ENCODE data around the gene ASIC1.

ASIC1 gene

DNA sequence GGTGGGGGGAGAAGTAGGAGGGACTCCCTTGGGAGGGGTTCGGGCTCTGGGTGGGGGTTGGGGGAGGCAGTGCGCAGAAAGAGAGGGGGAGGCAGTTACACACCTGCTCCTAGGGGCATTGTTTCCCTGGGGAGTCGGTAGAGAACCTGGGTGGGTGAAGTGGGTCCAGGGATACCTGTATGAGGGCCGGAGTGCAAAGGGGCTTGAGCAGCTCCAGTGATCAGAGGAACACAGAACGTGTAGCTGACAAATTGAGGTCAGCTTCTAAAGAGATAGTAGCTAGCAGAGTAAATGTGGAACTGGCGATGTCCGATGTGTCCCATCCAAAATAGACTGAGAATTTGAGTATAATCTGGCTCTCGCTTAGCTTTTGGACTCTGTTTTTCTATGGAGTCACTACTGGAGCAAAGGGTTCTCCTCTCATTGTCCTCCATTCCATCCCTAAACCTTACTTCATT lies 28.2 kb downstream of the ASIC1 start:
- no peak for DNase-seq

DNA sequence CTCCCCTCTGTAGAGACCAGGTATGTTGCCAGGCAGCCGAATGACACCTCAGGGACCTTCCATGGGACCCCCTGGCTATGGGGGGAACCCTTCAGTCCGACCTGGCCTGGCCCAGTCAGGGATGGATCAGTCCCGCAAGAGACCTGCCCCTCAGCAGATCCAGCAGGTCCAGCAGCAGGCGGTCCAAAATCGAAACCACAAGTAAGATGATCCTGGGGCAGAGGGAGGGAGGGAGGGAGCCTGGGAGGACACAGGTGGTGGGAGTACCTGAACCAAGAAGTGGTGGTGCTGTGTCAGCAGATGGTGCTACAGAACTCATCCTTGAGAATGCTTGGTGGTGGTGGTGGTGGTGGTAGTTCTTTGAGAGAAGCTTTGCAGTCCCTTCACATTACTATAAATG lies 28.8 kb downstream of the ASIC1 start:
- no peak for DNase-seq

DNA sequence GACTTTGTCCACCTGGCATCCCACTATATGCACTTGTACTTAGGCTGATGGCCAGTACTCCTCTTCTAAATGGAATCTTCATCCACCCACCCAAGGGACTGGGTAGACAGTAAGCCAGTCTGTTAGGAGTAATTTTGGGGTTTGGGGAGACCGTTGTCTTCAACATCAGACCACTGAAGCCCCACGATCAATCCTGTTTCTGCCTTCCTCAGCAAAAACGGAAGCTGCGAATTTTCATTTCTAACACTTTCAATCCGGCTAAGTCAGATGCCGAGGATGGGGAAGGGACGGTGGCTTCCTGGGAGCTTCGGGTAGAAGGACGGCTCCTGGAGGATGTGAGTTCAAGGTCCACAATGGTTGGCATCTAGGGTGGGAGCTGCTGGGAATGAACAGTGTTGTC lies 29.8 kb downstream of the ASIC1 start:
- no peak for DNase-seq

DNA sequence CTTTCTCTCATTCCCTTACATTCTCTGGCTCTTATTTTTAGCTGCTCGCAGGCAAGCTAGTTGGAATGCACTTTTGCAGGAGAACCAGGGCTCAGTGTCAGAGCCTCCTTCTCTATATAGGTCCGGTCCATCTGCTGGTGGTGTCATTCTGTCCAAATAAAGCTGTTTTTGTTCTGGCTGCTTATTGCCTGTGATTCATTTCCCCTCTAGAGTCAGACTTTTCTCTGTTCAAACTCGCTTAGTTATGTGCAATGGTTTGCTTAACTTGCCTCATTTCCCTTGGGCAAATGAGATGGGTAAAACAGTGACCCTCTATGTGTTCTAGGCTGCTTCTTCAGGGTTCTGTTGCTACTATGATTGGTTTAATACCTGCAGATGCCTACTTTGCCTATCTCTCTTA lies 30.6 kb downstream of the ASIC1 start:
- DNase-seq, result no peak

DNA sequence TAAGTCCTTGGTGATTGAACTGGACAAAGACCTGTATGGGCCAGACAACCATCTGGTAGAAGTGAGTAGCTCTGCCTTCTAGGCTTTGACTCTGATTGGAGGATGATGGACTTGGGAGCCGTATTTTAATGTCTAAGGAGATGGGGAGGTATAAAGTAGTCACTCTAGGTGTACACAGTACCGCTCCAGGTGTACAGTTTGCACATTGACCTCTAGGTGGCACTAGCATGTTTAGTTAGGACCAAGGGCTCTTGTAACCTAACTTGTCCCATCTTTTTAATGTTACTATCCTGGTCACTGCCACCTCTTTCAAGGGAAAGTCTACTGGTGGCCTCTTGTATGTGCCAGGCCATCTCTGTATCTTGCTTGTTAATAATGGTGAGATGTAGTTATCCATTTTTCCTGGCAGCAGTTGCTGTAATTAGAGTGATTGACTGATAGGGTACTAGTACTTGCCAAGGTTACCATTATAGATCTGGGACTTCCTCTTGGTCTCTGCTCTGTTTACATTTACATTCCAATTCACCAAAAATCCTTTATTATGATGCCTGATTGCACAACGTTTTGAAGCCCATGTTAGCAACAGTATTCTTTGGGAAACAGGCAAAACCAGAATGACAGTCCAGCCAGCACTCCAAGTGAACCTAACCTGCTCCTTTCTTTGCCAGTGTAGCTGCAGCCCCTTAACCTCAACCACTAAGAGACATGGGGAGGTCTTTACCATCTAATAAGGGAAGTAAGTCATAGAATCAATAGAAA lies 31.4 kb downstream of the ASIC1 start:
- DNase-seq, result peak; percentile 46

DNA sequence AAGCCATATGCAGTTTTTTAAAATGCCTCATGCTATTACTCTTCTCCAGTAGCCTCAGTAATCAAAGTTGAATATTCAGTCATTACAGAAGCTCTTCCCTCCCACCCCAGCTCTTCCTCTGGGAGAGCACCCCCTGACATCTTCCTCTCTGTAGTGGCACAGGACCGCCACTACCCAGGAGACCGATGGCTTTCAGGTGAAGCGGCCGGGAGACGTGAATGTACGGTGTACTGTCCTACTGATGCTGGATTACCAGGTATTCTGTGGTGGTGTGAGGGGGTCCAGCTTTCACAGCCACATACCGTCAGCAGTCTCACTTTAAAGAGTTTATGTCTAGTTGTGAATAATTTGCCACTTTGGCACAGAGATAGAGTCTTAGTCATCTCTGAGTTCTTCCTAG lies 32.3 kb downstream of the ASIC1 start:
- DNase-seq, result no peak

DNA sequence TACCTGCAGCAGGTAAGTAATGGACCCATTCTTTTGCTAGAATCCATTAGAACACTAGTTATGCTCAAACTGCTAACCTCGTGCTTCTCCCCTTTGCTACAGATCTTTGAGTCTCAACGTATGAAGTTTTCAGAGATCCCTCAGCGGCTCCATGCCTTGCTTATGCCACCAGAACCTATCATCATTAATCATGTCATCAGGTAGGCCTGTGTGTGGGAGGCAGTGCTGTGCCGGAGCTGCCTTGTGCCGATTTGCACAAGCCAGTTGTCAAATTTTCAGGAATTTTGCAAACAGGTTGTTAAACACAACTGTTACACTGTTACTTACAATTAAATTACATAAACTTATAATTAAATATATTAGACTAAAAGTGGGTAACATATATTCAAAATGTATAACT lies 33.0 kb downstream of the ASIC1 start:
- no peak for DNase-seq

DNA sequence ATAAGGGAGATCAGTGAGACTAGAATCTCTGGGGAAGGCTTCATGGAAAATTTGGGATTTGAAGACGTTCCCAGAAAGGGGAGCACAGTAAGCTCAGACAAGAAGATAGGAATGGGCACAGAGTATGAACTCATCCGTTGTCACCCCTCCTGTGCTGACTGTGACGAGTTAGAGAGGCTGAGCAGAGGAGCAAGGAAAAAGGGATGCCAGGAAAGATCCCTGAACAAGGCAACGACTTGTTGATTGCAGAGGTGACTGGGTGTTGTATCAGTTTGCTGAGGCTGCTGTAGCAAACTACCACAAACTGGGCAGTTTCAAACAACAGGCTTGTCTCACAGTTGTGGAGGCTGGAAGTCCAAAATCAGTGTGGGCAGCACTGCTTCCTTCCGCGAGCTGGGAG lies 40.6 kb downstream of the ASIC1 start:
- no peak for DNase-seq

DNA sequence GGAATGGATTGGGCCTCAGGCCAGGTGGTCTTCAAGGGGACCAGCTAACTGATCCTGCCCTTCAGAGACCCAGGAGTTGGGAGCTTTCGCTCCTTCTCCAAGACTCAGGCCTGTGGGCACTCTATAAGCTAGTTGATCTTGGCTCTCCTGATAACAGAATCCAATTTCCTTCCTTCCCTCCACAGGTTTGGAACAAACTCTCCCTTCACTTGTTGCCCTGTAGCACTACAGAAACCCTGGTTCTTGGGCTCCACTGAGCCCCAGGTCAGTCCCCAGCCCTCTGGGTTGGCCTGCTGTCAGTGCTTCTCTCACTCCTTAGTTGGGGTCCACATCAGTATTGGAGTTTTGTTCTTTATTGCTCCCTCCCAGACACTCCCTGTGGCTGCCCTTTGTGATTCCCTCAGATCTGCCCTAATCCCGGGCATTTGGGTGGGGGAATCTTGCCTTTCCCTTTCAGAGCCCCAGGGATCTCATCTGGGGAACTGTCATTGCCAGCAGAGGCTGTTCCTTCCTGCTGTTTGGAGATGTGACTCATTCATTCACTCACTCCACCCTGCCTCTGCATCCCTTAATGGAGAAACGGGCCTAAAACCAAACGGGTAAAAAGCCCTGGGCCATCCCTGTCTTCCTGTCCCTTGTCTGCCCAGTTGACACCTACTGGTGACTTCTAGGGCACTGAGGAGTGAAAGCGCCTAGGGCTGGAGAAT lies 42.1 kb downstream of the ASIC1 start:
- no peak for DNase-seq

DNA sequence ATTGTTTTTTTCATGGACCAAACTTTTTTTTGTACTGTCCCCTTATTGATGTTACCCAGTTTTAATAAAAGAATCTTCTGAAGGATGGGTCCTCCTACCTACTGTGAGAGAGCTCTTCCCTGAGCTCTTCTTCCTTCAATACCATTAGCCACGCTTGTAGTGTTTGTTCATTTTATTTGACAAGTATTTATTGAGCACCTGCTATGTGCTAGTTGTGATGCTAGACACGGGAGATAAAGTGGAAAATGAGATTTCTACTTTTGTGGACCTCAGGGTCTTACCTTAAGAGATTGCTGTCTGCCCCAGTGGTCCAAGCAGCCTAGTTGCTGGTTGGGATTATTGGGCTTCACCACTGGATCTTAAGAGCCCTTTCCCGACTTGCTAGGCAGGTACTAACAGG lies 43.2 kb downstream of the ASIC1 start:
- DNase-seq, result no peak

DNA sequence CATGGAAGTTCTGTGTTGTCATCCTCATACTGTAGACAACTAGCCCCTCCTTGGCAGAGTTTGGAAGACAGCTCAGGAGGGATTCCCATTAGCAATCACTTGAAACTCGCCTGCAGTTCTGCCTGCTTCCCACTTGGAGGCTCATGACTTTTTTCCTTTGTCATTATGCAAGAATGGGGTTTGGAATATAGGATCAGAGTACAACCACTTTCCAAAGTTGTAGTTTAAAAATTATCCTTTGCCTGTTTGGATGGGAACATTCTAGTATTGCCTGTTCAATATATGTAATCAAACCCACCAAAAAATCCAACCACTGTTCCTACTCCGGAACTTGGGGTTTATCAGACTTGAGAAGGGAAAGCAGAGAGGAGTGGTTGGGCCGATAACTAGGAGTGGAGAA lies 44.3 kb downstream of the ASIC1 start:
- no peak for DNase-seq

- no peak for DNase-seq
Measured at GRCh38 chr12:50102131-50102531, 44.7 kb downstream of the ASIC1 start.

- no peak for DNase-seq
Measured at GRCh38 chr12:50102646-50103309, 45.4 kb downstream of the ASIC1 start.

- DNase-seq, result no peak
Measured at GRCh38 chr12:50103351-50103750, 46.0 kb downstream of the ASIC1 start.

DNA sequence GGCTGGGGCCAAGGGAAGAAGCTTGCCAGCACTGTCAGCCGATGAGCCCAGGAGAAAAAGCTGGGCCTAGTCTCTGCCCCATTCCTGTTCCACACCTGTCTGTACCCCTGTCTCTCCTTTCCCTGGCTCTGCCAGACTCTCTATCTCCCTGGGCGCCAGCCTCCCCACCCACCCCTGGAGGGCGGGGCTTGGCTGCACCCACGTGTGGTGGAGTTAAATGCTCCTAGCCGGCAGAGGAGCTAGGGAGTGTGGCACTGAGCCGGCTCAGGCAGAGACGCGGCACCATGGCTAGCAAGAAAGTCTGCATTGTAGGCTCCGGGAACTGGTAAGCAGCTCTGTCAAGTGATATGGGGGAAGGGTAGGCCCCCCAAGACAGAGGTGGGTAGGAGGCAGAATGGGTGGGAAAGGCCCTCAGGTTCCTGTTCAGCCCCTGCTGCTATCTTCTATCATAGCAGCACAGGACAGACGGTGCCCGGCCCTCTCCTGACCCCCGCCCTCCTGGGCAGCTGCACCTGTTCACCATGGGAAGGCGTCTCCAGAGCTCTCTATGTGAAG lies 46.4 kb downstream of the ASIC1 start, which contains the start of gene GPD1:
TSS of gene GPD1 (plus strand) at position 242 of the 555 bp plus-strand sequence. CDS start at position 285, 43 bp downstream.
- DNase-seq, result peak; percentile 77

DNA sequence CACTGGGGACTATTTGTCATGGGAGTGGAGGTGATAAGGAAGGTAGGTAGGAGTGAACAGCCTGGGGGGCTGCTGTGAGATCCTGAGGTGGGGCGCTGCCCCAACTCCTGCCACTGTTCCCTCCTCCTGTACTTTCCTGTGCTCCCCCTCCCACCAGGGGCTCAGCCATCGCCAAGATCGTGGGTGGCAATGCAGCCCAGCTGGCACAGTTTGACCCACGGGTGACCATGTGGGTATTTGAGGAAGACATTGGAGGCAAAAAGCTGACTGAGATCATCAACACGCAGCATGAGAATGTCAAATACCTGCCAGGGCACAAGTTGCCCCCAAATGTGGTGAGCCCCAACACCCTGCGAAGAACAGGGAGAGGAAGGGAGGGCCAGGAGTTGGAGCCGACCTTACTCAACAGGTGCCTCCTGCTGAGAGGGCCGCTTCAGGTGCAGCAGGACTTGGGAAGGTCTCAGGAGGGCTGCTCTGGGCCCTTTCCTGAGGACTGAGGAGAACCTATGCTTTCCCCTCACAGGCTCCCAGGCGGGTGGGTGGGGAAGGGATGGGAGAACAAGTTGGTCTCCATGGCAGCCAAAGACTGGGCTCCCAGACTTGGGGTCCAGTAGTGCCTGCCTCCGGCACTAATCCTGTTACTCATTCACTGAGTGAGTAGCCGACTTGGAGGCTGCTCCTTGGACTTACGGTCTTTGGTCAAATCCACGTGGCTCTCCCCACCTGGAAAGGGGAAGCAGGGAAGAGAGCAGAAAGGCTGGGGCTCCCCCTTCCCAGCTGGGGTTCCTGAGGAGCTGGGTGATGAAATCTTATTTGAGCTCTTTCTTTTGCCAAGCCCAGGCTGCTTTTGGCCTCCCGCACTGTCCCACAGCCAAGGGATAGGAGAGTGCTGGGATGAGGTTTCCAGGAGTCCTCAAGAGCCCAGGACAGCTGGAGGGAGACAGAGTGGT lies 47.3 kb downstream of the ASIC1 start:
- DNase-seq, result no peak

DNA sequence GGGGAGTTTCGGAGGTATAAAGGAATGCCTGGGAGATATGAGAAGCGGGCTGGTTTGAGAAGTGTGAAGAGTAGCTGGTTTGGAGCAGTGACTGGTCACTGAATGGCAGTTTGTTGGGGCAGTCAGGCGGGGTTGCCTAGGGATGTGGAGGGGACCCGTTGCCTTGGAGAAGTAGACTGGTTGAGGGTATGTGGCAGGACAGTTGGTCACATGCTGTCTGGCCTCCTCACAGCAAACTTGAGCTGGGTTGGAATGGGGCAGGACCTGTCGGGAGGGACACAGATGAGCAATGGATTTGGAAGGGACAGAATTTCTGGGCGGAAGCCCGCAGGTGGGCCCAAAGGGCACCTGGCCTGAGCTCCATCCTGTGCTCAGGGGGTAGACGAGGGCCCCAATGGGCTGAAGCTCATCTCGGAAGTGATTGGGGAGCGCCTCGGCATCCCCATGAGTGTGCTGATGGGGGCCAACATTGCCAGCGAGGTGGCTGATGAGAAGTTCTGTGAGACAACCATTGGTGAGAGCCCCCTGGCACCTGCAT lies 48.6 kb downstream of the ASIC1 start:
- no peak for DNase-seq

GRCh38 chr12:50106907-50107306 lies 49.5 kb downstream of the ASIC1 start:
- no peak for DNase-seq

DNA sequence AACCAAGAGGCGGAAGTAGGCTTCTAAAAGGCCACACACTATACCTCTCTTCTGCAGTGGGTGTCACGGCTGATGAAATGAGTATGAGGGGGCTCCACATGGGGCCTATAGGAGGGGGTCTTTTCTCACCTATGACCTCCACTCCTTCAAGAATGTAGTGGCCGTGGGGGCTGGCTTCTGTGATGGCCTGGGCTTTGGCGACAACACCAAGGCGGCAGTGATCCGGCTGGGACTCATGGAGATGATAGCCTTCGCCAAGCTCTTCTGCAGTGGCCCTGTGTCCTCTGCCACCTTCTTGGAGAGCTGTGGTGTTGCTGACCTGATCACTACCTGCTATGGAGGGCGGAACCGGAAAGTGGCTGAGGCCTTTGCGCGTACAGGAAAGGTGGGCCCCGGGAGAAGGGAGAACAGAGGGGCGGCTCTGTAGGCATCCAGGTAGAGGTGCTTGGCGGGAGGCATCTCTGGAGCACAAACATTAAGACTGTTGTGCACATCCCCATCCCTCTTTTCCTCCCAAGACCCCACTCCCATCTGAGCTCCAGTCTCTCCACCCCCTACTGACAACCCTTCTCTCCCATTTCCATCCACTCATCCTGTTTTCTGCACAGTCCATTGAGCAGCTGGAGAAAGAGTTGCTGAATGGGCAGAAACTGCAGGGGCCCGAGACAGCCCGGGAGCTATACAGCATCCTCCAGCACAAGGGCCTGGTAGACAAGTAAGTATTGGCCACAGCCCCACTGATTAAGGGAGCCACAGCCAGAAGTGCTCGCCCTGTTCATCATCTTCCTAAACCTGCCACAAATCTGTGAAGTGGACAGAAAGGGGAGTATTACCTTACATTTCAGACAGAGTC lies 50.2 kb downstream of the ASIC1 start:
- peak; percentile 36 for DNase-seq

- DNase-seq, result no peak
Measured at GRCh38 chr12:50109319-50109718, 51.9 kb downstream of the ASIC1 start.

DNA sequence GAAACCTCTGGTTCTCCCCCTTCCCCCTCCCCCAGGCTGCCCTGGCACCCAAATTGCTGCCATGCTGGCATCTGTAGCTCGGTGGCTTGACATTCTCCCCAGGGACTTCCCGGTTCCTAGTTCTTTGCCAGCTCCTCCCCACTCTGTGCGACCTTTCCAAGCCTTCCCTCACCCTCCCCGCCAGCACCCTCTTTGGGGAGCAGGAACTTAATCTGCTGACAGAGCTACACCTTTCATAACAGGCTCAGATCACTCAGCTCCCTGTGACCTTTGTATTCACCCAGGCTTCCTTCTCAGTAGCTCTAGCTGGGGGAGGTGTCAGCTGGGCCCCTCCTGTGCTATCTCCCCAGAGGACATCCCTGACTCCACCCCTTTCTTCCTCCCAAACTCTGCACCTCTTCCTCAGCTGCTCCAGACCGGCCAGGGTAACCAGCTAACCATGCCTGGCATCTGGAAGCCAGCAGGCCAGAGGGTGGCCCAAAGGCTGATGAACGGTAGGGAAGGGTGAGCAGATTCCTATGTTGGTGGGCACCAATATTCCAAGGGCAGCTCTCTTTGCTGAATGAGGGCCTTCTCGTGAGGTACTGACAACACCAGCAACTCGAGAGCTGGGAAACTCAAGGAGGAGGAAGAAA lies 52.8 kb downstream of the ASIC1 start:
- DNase-seq, result no peak
